ENCODE results near the gene INSR.
"Not testable (repeated sequence)": the region's sequence is repeated elsewhere in the genome, so short reads cannot be mapped to it uniquely, and the experiment has no call there.

INSR gene

GRCh38 chr19:7188698-7189629, 105.2 kb downstream of the INSR start:
- DNase-seq = no peak

- no peak for DNase-seq
These were observed 106.4 kb downstream of the INSR start for GRCh38 chr19:7187605-7188339.

- DNase-seq = no peak
These were observed 111.7 kb downstream of the INSR start for GRCh38 chr19:7182489-7182888.

- no peak for DNase-seq
These were observed 114.3 kb downstream of the INSR start for GRCh38 chr19:7179917-7180306.

- DNase-seq = no peak
These were observed 116.3 kb downstream of the INSR start for GRCh38 chr19:7177926-7178325.

- DNase-seq = no peak
These were observed 117.4 kb downstream of the INSR start for GRCh38 chr19:7176792-7177191.

- DNase-seq = no peak
These were observed 121.4 kb downstream of the INSR start for GRCh38 chr19:7172794-7173193.

GRCh38 chr19:7170983-7171382, 123.2 kb downstream of the INSR start:
- no peak for DNase-seq

- no peak for DNase-seq
These were observed 125.3 kb downstream of the INSR start for GRCh38 chr19:7168941-7169340.

GRCh38 chr19:7161292-7161691, 132.9 kb downstream of the INSR start:
- DNase-seq = no peak

- DNase-seq = no peak
These were observed 134.9 kb downstream of the INSR start for GRCh38 chr19:7159105-7159933.

GRCh38 chr19:7153022-7153421, 141.2 kb downstream of the INSR start:
- DNase-seq = no peak

- DNase-seq = no peak
These were observed 141.6 kb downstream of the INSR start for GRCh38 chr19:7152568-7152967.

GRCh38 chr19:7149956-7150705, 144.1 kb downstream of the INSR start:
- no peak for DNase-seq

- not testable (repeated sequence) for DNase-seq
These were observed 147.0 kb downstream of the INSR start for GRCh38 chr19:7147119-7147675.

GRCh38 chr19:7146086-7146485, 148.1 kb downstream of the INSR start:
- DNase-seq = not testable (repeated sequence)

- no peak for DNase-seq
These were observed 148.7 kb downstream of the INSR start for GRCh38 chr19:7145494-7145893.

- no peak for DNase-seq
These were observed 151.4 kb downstream of the INSR start for GRCh38 chr19:7142771-7143170.

- no peak for DNase-seq
These were observed 154.1 kb downstream of the INSR start for GRCh38 chr19:7140137-7140536.

- DNase-seq = no peak
These were observed 155.1 kb downstream of the INSR start for GRCh38 chr19:7139095-7139494.

- no peak for DNase-seq
These were observed 155.8 kb downstream of the INSR start for GRCh38 chr19:7138402-7138801.

- no peak for DNase-seq
These were observed 157.1 kb downstream of the INSR start for GRCh38 chr19:7137120-7137519.
